OCI-LY3 (cell line): ENCODE data around the gene NGEF.

ENCODE experiments used
- CTCF ChIP-seq: fragments of 200-600, 300-600 bp; sonication (generic); IDR thresholded peaks from 2 replicates; pipeline ENCODE4 v1.5.1; 2014; ENCODE audit warnings: antibody characterized with exemption, low read length, low read depth
- EZH2phosphoT487 ChIP-seq: fragments of 200-600 bp; shearing (Covaris generic); IDR thresholded peaks from 2 replicates; pipeline ENCODE4 v1.6.1; 2018; ENCODE audit warnings: antibody characterized with exemption, mixed run types, low read depth

DNA sequence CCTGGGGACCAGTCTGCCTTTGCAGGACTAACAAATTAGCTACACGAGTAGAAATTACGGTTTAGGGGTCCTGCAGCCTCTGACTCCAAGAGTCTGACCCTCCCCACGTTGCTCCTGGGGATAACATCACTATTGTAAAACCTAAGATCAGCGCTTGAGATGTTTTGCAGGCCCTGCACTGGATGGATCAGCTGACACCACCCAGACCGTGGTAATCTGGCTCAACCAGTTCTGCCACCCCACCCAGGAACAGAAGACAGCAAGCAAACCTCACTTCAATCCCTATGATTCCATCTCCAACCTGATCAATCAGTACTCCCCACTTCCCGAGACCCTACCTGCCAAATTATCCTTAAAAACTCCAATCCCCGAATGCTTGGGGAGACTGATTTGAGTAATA lies 31.7 kb downstream of the NGEF start:
- no peak for TF ChIP-seq CTCF
- TF ChIP-seq EZH2phosphoT487 = no peak
